Esophagus mucosa (tissue), 1 donor: Measurements from ENCODE around the gene CDK18. TPM values are rescaled to one million over a fixed set of nuclear protein-coding genes. Genes with fewer than 3 reads are reported as not detected.

Experiments
- ATAC-seq: fragments of 200-7000 bp; cut with Tn5 transposase; one replicate; pipeline ENCODE4 v1.9.1; 2020
- total RNA-seq: library from RNA; stranded (reverse); gene quantifications from one replicate; pipeline ENCODE4 v1.2.4, GENCODE V29; 2023
- donor health status: DM: yes; HTN: yes; CAD: no.

CDK18 gene
- total RNA-seq, 1 donor from 2014 or later = 3.5 TPM

- peak; percentile 55 for ATAC-seq
Measured at GRCh38 chr1:205523891-205524793, 19.7 kb downstream of the CDK18 start.

- ATAC-seq = no peak
Measured at GRCh38 chr1:205524794-205525101, 20.3 kb downstream of the CDK18 start.

- ATAC-seq = no peak
Measured at GRCh38 chr1:205525495-205526285, 21.2 kb downstream of the CDK18 start.

- no peak for ATAC-seq
Measured at GRCh38 chr1:205526431-205526830, 22.0 kb downstream of the CDK18 start.

- no peak for ATAC-seq
Measured at GRCh38 chr1:205527931-205528330, 23.5 kb downstream of the CDK18 start.

- no peak for ATAC-seq
Measured at GRCh38 chr1:205528446-205528886, 24.0 kb downstream of the CDK18 start.

- ATAC-seq = peak; percentile 75
Measured at GRCh38 chr1:205528887-205529825, 24.7 kb downstream of the CDK18 start.

GRCh38 chr1:205530116-205530515 lies 25.6 kb downstream of the CDK18 start:
- ATAC-seq = no peak

- ATAC-seq = no peak
Measured at GRCh38 chr1:205531191-205532025, 26.9 kb downstream of the CDK18 start.

GRCh38 chr1:205532026-205532898 lies 27.8 kb downstream of the CDK18 start:
- no peak for ATAC-seq

GRCh38 chr1:205532996-205533735 lies 28.7 kb downstream of the CDK18 start:
- no peak for ATAC-seq

GRCh38 chr1:205533748-205534443 lies 29.4 kb downstream of the CDK18 start:
- ATAC-seq = no peak

- no peak for ATAC-seq
Measured at GRCh38 chr1:205534444-205534985, 30.0 kb downstream of the CDK18 start.

GRCh38 chr1:205535096-205535495 lies 30.6 kb downstream of the CDK18 start:
- no peak for ATAC-seq

GRCh38 chr1:205535866-205536758 lies 31.6 kb downstream of the CDK18 start:
- no peak for ATAC-seq

GRCh38 chr1:205536759-205537361 lies 32.4 kb downstream of the CDK18 start:
- ATAC-seq = peak; percentile 28

GRCh38 chr1:205537386-205538018 lies 33.0 kb downstream of the CDK18 start:
- ATAC-seq = no peak
